HG02981 (cell line): Measurements from ENCODE around the gene ATRNL1.
"Not testable (repeated sequence)": the region's sequence is repeated elsewhere in the genome, so short reads cannot be mapped to it uniquely, and the experiment has no call there.

Source experiments
- ATAC-seq: cut with Tn5 transposase; IDR thresholded peaks from one replicate; pipeline ENCODE4 v1.9.1; 2021; ENCODE audit warnings: mild to moderate bottlenecking, moderate library complexity; ENCODE audit not compliant: unreplicated experiment

ATRNL1 gene

DNA sequence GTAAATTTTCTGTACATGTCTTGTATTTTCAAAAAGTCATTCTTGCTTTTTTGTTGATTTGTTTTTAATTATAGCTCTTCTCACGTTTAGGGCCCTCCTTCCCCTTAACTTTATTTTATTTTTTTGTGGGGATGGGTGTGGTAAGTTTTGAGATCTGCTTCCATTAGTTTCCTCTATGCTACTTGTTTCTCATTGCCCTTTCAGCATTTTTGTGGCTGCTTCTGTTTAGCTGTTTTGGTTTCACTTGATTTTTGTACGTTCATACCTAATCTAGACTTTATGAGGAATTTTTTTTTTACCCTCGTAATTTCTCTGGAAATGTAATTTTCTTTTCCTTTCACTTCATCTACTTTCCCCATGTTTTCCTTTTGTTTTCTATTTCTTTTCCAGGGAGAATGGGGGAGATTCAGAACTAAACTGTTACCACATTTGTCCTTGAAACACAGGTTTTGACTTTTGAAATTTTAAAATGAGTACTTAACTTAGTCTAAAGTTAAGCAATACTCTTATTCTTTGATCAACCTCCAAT, 80.8 kb downstream of the ATRNL1 start:
- ATAC-seq, result no peak

DNA sequence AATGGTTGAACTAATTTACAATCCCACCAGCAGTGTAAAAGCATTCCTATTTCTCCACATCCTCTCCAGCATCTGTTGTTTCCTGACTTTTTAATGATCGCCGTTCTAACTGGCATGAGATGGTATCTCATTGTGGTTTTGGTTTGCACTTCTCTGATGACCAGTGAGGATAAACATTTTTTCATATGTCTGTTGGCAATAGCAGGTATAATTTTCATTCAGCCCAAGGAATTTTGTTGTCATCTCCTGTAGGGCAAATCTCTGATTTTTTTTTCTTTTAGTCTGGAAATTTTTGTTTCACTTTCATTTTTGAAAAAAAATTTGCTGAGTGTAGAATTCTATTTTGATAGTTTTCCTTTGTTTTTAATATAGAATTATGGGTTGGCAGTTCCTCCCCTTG, 114.1 kb downstream of the ATRNL1 start:
- not testable (repeated sequence) for ATAC-seq

DNA sequence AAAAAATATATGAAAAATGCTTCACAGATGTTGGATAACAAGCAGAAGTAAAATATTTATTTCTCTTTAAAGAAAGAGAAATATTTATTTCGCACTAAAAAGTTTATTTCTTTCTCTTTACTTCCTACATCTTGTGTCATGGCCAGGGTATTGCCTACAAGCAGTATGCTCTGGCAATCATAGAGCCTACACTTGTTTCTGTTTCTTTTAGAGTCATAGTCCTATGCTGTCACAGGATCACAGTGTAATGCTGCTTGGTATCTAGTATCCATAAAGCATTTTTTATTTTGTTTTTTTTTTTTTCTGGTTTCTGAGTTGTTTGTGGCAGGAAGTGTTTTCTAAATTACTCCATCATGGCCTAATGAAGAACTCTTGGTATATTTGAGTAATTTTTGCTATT, 116.0 kb downstream of the ATRNL1 start:
- no peak for ATAC-seq

DNA sequence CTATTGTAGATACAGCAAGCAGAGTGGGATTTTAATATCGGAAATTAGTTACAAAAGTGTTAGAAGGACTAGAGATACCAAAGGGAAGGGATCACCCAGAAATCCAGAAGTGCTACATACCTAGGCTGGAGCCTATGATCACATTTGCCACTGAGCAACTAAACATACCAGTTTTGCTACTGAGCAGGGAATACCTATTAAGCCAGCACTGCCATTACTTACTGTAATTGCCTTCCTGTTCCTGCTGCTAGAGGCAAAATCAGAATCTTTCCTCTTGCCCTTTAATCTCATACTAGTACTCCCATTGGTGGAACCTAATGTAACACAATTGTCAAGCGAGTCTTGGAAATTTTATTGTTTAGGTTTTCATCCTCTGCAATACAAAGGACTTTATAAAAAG, 121.7 kb downstream of the ATRNL1 start:
- no peak for ATAC-seq

DNA sequence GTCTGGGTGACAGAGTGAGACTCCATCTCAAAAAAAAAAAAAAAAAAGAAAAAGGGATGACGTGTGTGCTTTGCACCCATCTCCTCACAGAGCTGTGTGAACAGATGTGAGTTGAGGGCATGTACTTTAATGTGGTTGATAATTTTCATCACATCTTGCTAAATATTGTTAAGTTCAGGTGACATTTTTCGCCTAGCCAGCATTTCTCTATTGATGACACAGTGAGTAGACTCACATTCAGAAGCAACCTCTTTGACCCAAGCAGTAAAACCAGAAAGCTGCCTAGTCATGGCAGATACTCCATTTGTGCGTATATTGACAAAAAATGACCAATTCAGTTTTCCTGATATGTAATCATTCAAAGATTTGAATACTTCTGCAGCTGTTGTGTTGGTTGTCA, 126.0 kb downstream of the ATRNL1 start:
- no peak for ATAC-seq

DNA sequence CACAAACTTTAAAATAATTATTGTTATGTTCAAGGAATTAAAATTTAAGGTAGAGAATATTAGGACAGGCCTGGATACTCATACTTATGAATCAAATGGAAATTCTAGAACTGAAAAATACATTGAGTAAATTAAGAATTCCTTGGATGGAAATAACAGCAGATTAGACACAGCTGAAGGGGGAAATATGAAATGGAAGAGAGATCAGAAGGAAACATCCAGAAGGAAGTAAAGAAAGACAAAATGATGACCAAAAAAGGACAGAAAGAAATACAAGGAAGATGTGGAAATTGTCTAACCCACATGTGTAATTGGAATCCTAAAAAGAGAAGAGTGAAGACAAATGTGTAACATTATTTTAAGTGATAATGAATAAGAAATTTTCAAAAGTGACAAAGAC, 128.9 kb downstream of the ATRNL1 start:
- no peak for ATAC-seq

DNA sequence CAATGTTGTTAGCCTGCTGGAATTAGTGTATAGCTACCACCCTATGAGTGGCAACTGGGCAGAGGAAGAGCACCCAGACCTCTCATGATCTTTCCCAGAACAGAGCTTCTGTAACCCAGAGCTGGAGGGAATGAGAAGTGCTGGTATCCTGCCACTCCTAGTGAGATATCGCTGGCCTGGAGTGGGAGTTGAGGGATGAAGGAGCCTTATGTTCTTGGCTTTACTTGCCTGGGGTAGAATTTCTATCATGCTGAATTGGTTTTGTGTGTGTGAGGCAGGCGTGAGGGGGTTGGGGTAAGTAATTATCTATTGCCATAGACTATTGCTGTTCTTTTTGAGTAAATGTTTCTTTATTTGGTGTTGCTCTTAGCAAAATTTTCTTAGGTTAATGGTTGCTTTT, 146.6 kb downstream of the ATRNL1 start:
- ATAC-seq, result no peak

DNA sequence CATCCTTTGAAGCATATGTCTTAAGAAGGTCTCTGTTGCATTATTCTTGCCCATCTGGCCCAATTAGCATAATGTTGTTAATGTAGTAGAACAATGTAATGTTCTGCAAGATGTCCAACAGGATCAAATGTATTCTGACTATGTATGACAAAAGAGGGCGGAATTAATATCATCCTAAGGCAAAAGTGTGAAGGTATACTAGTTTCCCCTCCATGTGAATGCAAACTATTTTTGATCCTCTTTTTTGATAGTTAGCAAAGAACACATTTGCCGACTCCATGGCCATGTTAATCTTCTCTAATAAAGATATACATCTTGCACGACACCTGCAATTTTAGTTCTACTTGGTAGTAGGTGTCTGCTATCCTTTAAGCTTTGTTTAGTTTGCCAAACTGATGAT, 157.6 kb downstream of the ATRNL1 start:
- no peak for ATAC-seq

DNA sequence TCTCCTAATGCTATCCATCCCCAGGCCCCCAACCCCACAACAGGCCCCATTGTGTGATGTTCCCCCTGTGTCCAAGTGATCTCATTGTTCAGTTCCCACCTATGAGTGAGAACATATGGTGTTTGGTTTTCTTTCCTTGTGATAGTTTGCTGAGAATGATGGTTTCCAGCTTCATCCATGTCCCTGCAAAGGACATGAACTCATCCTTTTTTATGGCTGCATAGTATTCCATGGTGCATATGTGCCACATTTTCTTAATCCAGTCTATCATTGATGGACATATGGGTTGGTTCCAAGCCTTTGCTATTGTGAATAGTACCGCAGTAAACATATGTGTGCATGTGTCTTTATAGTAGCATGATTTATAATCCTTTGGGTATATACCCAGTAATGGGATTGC, 160.6 kb downstream of the ATRNL1 start:
- ATAC-seq, result not testable (repeated sequence)

DNA sequence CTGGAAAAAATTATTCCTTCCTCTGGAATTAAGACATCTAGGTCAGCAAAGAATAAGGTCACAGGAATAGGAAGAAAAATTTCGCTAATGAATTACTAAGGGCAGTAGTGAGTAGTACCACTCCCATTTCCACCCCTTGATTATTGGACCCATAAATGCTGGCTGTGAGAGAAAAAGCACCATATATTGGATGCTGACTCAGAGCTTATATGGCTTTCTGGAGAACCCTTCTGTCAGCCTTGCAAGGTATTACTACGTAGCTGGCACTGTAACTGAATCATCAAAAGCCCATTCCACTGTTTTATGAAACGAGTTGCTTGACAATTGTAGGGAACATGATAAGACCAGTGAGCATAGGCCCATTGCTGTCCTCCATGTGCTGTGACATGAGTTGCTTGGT, 179.3 kb downstream of the ATRNL1 start:
- ATAC-seq, result no peak

DNA sequence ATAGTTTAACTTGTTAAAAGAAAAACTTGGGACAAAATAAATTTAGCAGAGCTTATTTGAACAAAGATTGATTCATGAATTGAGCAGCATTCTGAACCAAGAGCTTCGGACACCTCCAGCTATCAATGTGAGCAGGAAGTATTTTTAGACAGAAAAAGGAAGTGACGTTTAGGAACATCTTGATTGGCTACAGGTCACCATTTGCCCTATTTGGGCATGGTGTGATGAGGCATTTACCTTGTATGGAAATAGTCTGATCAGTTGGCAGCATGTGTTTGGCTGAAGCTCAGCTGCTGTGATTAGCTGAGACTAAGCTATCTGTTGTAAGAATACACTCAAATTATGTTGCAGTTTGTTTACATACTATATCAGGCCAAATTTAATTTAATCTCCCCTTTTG, 185.1 kb downstream of the ATRNL1 start:
- no peak for ATAC-seq

DNA sequence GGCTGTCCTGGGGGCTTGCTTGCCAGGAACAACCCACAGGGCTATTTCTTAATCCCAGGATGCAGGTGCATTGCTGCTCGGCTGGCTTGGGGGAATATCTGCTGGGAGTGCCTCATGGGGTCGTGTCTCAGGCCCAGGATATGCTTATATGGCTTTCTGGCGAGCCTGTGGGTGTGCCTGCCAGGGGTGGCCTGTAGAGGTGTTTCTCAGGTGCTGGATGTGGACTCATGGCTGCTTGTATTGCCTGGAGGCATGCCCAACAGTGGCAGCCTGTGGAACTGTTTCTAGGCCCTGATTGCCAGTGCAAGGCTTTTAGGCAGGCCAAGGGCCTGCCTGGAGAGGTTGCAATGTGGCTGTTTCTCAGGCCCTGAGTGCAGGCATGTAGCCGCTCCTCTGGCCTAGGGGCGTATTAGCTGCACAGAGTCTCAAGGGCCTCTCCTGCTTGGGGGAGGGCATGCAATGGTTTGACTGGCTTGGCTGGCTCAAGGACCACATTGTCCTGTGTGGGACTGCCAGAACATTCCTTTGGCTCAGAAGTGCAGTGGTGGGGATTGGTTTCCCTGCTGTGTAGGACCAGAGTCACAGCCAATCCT, 202.1 kb downstream of the ATRNL1 start:
- ATAC-seq, result no peak

DNA sequence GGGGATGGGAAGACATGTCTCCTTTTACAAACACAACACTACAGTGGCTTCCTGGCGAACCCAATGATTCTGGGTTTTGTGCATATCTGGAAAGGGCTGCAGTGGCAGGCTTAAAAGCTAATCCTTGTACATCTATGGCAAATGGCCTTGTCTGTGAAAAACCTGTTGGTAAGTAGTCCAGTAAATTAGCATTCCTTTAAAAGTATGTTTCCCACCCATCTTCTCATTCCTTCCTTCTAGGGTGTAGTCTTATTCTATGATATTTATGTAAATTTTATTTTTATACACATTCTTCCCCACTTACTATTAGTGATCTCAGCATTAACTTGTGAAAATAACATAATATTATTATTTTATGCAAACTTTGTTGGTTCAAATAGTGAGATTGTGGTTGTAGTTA, 206.9 kb downstream of the ATRNL1 start:
- ATAC-seq, result no peak

DNA sequence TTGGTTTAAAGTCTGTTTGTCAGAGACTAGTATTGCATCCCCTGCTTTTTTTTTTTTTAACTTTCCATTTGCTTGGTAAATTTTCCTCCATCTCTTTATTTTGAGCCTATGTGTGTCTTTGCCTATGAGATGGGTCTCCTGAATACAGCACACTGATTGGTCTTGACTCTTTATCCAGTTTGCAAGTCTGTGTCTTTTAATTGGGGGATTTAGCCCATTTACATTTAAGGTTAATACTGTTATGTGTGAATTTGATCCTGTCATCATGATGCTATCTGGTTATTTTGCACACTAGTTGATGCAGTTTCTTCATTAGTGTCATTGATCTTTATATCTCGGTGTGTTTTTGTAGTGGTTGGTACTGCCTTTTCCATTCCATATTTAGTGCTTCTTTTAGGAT, 226.5 kb downstream of the ATRNL1 start:
- not testable (repeated sequence) for ATAC-seq

DNA sequence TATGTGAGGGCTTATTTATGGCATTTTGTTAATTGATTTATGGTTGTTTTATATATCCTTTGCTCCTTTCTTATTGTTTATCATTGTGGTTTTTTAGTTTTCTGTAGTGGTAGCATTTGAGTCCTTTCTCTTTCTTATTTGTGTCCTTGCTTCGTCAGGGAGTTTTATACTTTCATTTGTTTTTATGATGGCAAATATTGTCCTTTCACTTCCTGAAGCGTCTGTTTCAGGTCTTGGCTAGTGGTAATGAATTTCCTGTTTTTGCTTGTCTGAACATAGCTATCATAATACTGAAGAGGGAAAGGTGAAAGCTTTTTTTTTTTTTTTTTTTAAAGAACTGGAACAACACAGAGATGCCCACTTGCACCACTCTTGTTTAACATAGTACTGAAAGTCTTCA, 228.2 kb downstream of the ATRNL1 start:
- ATAC-seq, result no peak

DNA sequence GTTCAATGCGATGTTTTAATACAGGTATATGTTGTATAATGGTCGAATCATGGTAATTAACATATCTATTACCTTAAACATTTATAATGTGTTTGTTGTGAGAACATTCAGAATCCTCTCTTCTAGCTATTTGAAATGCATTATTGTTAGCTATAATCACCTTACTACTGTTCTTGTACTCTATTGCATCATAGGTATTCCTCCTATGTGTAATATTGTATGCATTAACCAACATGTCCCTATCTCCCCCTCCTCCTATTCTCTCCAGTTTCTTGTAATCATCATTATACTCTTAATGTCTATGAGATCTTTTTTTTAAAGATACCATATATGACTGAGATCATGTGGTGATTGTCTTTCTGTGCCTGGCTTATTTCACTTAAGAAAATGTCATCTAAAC, 235.2 kb downstream of the ATRNL1 start:
- no peak for ATAC-seq

DNA sequence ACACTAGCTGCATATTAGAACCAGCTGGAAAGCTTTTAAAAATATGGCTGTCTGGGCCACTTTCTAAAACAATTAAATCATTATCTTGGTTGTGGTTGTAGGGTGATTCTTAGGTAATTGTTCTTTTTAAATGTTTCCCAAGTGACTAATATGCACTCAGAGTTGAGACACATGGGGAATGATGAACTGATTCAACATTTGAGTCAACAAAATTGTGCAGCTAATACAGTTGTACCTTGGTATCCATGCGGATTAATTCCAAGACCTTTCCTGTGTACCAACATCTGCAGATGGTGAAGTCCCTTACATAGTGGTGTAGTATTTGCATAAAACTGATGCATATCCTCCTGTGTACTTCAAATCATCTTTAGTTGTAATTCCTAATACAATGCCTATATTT, 242.2 kb downstream of the ATRNL1 start:
- no peak for ATAC-seq

DNA sequence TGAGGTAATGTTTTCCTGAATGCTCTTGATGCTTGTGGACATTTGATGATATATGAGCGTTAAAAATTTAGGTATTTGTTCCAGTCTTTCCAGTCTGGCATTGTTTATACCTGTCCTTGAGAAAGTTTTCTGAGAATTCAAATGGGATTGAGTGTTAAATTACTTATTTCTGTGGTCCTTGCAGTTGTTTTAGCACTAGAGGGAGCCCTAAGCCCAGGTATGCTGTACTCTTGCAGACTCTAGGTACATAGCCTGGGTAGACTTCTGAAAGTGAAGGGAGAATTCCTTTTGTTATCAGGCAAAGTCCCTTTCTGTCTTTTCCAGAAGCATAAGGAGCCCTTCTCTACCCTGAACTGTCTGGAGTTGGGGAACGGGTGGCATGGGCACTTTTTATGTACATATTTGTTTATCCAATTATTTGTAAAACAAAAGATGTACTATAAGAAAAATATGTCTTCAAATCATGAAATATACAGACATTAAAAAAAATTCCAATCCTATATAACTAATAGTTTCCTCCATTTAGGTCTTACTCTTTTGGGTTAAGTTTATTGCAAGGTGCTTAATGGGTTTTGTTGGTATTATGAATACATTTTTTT, 262.1 kb downstream of the ATRNL1 start:
- peak; percentile 88 for ATAC-seq

DNA sequence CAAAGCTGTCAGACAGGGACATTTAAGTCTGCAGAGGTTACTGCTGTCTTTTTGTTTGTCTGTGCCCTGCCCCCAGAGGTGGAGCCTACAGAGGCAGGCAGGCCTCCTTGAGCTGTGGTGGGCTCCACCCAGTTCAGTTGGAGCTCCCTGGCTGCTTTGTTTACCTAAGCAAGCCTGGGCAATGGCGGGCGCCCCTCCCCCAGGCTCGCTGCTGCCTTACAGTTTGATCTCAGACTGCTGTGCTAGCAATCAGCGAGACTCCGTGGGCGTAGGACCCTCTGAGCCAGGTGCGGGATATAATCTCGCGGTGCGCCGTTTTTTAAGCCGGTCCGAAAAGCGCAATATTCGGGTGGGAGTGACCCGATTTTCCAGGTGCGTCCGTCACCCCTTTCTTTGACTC, 274.8 kb downstream of the ATRNL1 start:
- not testable (repeated sequence) for ATAC-seq

DNA sequence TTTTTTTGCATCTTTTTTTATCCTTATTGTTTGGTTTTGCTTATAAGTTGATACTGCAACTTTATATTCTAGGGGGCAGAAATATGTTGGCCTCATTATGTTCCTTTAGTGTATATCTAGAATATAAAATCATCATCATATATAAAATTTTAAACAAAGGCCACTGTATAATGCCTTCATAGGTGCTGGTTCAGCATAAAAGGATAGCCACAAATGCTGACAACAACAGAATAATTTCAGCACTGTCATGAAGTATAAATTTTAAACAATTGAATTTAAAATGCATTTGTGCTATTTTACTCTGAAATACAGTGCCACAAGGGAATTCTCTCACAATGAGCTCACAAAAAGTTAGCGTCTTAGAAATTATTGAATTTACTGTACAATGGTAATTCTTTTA, 285.9 kb downstream of the ATRNL1 start:
- no peak for ATAC-seq

DNA sequence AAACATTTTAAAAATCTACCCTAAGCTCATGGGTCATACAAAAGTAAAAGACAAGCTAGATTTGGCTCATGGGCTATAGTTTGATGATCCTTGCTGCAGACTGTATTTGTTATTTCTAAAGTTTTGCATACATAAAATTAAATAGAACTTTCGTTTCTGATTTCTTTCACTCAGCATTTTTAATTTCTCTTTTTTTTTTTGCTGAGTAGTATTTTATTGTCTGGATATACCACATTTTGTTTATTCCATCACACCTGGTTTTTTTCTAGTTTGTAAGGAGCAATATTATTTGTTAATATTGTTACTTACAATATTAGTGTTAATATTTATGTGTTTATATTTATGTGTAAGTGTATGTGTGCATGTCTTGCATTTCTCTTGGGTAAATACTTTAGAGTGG, 291.5 kb downstream of the ATRNL1 start:
- ATAC-seq, result no peak

DNA sequence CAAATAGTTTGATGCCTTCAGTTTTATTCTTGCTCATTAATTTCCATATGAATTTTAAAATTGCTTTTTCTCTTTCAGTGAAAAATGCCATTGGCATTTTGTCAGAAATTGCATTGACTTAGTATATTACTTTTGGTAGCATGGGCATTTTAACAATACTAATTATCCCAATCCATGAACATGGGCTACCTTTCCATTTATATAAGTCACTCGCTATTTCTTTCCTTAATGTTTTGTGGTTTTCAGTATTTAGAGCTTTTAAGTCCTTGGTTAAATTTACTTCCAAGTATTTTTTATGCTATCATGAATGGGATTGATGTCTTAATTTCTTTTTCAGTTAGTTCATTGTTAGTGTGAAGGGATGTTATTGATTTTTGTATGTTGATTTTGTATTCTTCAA, 297.4 kb downstream of the ATRNL1 start:
- ATAC-seq, result no peak

DNA sequence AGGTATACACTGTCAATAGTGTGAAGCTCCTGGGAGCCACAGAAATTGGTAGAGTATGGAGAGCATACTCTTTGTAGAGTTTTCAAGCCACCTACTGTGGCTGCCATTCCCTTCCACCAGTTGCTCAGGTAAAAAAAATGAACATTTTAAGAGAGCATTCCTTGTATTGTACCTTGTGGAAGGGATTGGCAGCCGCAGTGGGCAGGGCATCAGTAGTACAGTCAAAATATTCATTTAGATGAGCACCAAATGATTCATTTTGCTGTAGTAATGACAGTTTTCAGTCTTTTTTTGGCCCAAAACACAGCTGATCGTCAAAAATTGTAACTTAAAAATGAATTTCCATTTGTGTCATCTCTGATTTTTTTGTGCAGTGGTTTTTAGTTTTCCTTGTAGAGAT, 304.9 kb downstream of the ATRNL1 start:
- no peak for ATAC-seq
